Brain microvascular endothelial cell (primary cell): ENCODE results near the gene CDK5R1.

Experiments used
- DNase-seq: peaks from one replicate; pipeline ENCODE4 v3.0.0-alpha.2; 2020
- H3K27ac ChIP-seq: fragments of 250-450 bp; sonication (Bioruptor Pico); 2 replicates; pipeline ENCODE4 v1.5.1; 2020; ENCODE audit warnings: mild to moderate bottlenecking, moderate library complexity
- H3K27me3 ChIP-seq: fragments of 250-450 bp; sonication (Bioruptor Pico); replicated peaks from 2 replicates; pipeline ENCODE4 v1.5.1; 2020; ENCODE audit warnings: mild to moderate bottlenecking
- H3K36me3 ChIP-seq: fragments of 250-450 bp; sonication (Bioruptor Pico); replicated peaks from 2 replicates; pipeline ENCODE4 v1.5.1; 2020; ENCODE audit warnings: mild to moderate bottlenecking
- H3K4me3 ChIP-seq: 2 replicates; pipeline ENCODE4 v1.5.1; 2011; ENCODE audit warnings: low read depth, mild to moderate bottlenecking, control low read depth, low read length, moderate library complexity
- CTCF ChIP-seq: IDR thresholded peaks from 2 replicates; pipeline ENCODE4 v1.5.1; 2011; ENCODE audit warnings: low read depth, mild to moderate bottlenecking, moderate library complexity, low read length, control low read depth, inconsistent platforms; ENCODE audit errors: missing control alignments
- in situ Hi-C: cut with HindIII; loops from 2 replicates; pipeline ENCODE4 v1.10.0; 2017; ENCODE audit warnings: low sequenced_read_pairs, low pct_ligation_motif_present

CDK5R1 gene

GRCh38 chr17:32492264-32492589, 5.4 kb downstream of the CDK5R1 start:
- Histone ChIP-seq H3K36me3 (no peaks in the 10 kb centered on the region), H3K27me3 (no peaks in the 10 kb centered on the region), H3K27ac (no peak overlapping the region), H3K4me3 (no peak overlapping the region)
- TF ChIP-seq CTCF = no peak
- in situ Hi-C loops = no loop called here
- no peak for DNase-seq

DNA sequence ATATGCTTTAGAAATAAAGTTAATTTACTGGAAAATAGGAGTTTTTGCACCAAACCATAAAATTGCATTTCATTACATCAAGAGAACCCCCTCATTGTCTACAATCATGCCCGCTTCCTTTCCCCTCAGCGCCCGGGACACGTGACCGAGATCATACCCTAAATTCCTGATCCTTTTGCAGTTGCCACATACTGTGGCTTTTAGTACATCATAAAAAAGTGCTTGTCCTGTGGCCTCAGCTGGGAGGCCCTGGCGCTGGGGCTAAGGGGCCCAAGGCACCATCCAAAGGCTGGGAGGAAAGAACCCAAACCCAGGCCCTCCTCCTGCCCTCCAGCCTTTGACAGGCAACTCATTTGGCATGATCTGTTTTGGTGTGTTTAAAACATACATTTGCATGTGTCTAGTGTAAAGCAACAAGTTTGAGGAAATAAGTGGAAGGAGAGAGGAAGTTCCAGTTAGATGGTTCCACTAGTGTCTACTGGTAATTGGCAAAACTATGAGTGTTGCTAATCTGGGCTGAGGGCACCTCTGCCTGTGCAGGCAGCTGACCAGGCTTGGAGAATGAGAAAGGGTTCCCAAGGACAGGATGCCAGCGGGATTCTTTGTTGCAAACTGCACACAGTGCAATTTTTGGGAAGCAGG, 6.0 kb downstream of the CDK5R1 start:
- no peak for DNase-seq
- in situ Hi-C loops = no loop called here
- H3K27me3 ChIP-seq = no peaks in the 10 kb centered on the region
- H3K27ac ChIP-seq = no peak overlapping the region
- TF ChIP-seq CTCF = no peak
- H3K4me3 ChIP-seq = no peak overlapping the region
- no peaks in the 10 kb centered on the region for H3K36me3 ChIP-seq

DNA sequence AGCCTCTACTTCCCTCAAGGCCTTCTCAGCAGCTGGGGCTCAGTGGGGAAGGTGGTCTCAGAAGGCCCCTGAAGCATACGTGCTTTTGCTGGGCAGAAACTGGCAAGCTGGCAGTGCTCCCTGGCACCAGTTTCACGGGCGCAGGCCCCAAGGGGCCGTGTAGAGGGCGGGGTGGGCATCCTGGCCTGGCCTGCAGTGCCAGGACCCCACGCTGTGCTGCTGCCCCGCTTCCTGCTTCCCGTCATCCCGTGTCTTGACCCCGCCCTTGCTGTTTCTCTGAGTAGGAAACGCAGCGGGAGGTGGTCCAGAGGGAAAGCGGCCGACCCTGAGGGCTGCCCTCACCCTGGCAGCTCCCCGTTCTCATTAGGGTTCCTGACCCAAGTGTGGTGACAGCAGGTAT, 6.8 kb downstream of the CDK5R1 start:
- TF ChIP-seq CTCF = no peak
- H3K36me3 ChIP-seq = no peaks in the 10 kb centered on the region
- no peaks in the 10 kb centered on the region for H3K27me3 ChIP-seq
- no peak overlapping the region for H3K27ac ChIP-seq
- in situ Hi-C loops = no loop called here
- H3K4me3 ChIP-seq = no peak overlapping the region
- no peak for DNase-seq

DNA sequence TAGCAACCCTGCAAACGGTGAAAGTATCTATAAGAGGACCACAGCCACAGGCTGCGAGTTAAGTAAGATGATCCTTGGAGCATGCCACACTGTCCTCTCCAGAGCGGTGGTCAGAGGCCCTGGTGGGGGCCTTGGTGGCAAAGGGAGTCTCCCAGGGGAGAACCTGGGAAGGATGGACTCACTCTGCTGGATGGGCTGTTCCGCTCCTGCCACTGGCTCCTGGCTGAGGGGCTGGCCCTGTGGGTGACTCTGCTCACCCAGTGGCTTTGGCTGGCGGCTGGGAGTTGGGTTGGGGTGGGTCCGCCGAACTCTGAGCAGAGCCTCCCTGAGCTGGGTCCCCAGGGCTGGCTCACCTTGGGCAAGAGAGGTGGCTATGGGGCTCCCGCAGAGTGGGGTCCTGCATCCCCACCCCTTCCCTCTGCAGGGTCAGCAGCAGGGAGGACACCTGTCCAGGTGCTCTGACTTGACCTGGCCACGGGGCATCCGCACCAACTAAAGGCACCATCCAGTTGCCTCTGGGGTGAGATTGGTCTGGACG, 7.3 kb downstream of the CDK5R1 start:
- Histone ChIP-seq H3K27me3 (no peaks in the 10 kb centered on the region), H3K36me3 (no peaks in the 10 kb centered on the region), H3K27ac (no peak overlapping the region), H3K4me3 (no peak overlapping the region)
- DNase-seq = no peak
- TF ChIP-seq CTCF = no peak
- in situ Hi-C loops = no loop called here

GRCh38 chr17:32494621-32495358, 8.0 kb downstream of the CDK5R1 start:
- in situ Hi-C loops = no loop called here
- Histone ChIP-seq H3K4me3 (no peak overlapping the region), H3K27ac (no peak overlapping the region), H3K27me3 (no peaks in the 10 kb centered on the region), H3K36me3 (no peaks in the 10 kb centered on the region)
- no peak for DNase-seq
- TF ChIP-seq CTCF = no peak
